LNCAP (cell line): ENCODE data around the gene IGF2.

Experiments
- TF ChIP-seq, protein P1 (sequence below): fragments of 450-650 bp; IDR thresholded peaks from 2 replicates; pipeline ENCODE4 v1.5.1; 2017; ENCODE audit warnings: mild to moderate bottlenecking

IGF2 gene

DNA sequence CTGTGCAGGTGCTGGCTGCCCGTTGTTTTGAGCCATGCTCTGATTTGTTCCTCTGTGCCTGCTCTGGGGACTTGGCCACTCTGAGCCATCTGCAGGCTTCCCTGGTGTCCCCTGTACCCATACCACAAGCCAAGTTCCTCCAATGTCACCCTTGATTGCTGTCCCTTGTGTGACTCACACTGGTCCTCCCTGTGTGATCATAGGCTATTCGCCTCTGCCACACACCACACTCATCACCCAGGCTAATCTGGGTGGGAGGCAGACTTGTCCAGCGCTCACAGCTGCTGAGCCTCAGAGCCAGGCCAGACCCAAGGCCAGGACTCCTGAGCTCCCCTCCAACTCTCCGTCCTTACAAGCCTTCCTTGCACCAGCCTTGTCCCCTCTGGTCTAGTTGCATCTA, 31.7 kb downstream of the IGF2 start:
- TF ChIP-seq, protein P1, sequence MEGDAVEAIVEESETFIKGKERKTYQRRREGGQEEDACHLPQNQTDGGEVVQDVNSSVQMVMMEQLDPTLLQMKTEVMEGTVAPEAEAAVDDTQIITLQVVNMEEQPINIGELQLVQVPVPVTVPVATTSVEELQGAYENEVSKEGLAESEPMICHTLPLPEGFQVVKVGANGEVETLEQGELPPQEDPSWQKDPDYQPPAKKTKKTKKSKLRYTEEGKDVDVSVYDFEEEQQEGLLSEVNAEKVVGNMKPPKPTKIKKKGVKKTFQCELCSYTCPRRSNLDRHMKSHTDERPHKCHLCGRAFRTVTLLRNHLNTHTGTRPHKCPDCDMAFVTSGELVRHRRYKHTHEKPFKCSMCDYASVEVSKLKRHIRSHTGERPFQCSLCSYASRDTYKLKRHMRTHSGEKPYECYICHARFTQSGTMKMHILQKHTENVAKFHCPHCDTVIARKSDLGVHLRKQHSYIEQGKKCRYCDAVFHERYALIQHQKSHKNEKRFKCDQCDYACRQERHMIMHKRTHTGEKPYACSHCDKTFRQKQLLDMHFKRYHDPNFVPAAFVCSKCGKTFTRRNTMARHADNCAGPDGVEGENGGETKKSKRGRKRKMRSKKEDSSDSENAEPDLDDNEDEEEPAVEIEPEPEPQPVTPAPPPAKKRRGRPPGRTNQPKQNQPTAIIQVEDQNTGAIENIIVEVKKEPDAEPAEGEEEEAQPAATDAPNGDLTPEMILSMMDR: no peak

DNA sequence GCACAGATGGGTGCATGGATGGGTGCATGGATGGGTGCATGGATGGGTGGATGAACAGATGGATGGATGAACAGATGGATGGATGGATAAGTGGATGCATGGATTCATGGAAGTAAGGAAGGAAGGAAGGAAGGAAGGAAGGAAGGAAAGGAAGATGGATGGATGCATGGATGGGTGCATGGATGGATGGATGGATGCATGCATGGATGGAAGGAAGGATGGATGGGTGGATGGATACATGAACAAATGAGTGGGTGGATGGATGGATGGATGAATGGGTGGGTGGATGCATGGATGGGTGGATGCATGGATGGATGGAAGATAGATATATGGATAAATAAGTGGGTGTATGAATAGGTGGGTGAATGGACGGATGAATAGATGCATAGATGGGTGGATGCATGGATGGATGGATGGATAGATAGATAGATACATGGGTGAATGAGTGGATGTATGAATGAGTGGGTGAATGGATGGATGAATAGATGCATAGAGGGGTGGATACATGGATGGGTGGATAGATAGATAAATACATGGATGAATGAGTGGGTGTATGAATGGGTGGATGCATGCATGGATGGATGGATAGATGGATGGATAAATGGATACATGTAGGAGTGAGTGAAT, 32.5 kb downstream of the IGF2 start:
- TF ChIP-seq, protein P1: no peak

DNA sequence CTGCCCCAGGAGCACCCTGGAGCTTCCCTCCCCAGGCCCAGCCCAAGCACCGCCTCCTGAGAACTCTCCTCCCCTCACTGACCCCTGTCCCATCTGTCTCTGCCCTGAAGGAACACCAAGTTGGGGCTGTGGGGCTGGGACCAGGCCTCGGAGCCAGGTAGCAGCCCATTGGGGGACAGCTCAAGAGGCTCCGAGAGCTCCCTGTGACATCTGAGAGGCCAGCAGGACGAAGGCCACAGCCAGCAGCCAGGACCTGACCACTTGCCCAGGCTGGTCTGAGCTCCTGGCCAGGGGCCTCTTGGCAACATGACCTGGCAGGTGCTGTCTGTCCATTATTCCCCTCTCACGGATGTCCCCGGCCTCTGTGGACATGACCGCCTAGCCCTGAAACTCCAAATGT, 33.7 kb downstream of the IGF2 start:
- TF ChIP-seq, protein P1: no peak

DNA sequence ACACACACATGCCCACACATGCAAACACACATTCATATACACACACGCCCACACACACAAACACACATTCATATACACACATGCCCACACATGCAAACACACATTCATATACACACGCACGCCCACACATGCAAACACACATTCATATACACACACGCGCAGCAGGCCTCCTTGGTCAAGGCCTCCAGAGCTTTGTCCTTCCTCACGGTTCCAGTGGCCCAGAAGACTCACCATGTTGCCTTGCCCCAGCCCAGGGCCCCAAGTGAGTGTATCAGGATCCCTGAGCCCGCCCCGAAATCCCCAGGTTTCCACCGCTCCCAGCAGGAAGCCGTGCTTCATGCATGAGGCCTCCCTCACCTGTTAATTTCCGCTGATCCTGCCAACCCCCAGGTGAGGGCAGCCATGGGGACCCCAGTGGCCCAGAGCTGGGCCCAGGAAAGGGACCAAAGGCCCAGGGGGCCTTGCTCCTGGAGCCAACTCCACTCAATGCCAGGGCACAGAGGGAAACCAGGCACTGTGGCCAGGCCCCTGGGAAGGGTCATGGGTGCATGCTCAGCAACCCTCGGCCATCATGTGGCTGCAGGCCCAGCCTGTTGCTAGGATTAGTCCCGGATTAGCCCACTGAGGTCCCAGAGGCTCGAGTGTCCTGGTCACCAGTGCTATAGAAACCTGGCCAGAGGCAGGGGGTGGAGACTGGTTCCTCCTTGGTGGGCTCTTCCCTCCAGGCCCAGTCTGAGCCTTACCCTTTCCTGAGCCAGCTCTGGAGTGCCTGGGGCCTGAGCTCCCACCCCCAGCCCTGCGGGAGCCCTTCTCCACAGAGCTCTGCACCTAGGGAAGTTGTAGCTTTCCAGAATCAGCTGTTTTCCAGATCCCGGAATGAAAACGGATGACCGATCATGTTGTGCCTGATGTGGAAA, 34.4 kb downstream of the IGF2 start:
- TF ChIP-seq, protein P1: no peak

DNA sequence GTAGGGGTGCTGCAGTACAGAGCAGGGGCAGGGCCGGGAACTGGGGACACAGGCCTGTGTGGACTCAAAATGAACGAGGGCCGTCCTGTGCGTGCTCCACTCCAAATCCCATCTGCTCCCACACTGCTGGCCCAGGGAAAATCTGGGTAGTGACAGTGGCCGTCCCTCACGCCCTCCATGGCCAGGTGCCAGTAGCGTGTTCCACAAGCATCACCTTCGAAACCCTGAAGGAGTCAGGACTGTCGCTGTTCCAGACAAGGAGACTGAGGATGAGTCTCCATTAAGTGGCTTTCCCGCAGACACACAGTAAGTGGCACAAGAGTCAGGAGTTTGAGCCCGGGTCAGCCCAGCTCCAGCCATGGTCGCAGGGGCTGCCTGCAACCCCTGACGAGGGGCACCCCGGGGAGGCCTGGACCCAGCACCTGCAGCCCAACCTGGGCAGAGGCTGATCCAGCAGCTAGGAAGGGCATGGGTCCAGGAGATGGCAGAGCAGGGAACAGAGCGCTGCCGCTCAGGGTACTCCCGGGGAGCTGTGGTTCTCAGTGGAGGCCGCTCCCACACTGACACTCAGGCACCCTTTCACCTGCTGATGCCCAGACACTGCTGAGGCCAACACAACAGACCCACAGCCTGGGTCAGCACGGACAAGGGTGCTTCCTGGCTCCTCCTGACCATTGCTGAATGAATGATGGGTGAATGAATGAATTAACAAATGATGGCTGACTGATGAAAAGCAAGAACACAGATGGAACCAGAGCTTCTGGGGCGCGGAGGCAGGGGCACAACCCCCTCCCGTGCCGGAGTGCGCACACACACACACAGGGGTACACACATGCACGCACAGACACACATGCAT, 35.3 kb downstream of the IGF2 start:
- TF ChIP-seq, protein P1: no peak

DNA sequence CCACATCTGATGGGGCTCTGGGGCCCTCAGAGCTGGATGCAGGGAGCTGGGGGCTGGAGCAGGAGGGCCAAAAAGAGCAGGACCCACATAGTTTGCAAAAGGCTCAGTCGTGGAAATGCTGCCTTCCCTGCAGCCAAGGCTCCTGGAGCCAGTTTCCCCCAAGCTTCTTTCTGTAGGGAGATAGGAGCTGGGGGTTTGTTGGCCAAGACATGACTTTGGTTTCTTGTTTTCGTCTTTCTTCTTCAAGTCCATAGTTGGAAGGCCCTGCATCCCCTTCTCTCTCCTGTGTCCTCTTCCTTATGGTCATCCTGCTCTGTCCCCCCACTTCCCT, 36.3 kb downstream of the IGF2 start:
- TF ChIP-seq, protein P1: no peak

DNA sequence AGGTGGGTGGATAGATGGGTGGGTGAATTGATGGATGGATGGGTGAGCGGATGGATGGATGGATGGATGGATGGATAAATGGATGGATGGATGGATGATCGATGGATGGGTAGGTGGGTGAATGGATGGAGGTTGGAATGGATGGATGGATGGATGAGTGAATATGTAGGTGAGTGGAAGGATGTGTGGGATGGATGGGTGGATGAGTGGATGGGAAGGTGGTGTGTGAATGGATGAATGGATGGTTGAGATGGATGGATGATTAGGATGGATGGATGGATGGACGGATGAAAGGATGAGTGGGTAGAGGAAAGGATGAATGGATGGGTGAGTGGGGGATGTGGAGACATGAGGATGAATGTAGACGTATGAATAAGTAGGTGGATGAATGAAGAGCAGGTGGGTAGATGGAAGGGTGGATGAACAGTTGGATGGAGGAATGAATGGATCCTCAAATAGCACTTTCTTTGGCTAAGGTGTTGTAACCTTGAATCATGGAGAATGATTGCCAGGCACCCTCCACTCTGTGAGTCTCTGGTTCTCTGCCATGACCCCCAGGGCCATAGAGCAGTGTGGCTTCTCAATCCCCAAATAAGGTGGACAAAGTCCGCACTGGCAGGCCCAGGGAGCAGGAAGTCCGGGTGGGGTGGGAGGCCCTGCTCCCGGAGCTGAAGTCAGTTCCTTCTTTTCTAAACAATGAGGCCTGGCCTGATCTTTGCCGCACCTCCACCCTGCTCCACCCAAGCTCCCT, 36.9 kb downstream of the IGF2 start:
- TF ChIP-seq, protein P1: no peak
